Measurements from ENCODE around the gene FZD2.

GRCh38 chr17:44561237-44561623 lies 3.9 kb downstream of the FZD2 start:
- TF ChIP-seq CTCF (IDR thresholded peaks at IDR 0.05; ENCODE audit: low read depth, low read length): no peak
- no peak for TF ChIP-seq MAX (IDR thresholded peaks at IDR 0.05; ENCODE audit: low read depth, low read length)
- no peak for TF ChIP-seq POLR2A (IDR thresholded peaks at IDR 0.05; ENCODE audit: extremely low read depth, insufficient read length)
- no peak for TF ChIP-seq MYC (IDR thresholded peaks at IDR 0.05; ENCODE audit: low read depth, low read length)
